Esophagus (tissue), 2 donors: Measurements from ENCODE around the gene SYCP2L. TPM values are rescaled to one million over a fixed set of nuclear protein-coding genes. Genes with fewer than 3 reads are reported as not detected.

Experiments
- H3K27ac ChIP-seq, 2 donors: one replicate each; pipeline ENCODE4 v1.5.1; 2013; ENCODE audit warnings: low read depth in 2 of 2, mild to moderate bottlenecking in 2 of 2, inconsistent platforms in 1 of 2, low read length in 1 of 2, moderate library complexity in 1 of 2
- H3K27me3 ChIP-seq, 2 donors: one replicate each; pipeline ENCODE4 v1.6.1; 2013; ENCODE audit warnings: low read length in 2 of 2, control low read depth in 1 of 2, mild to moderate bottlenecking in 1 of 2; ENCODE audit not compliant: insufficient read depth in 2 of 2, control insufficient read depth in 1 of 2
- H3K36me3 ChIP-seq, 2 donors: one replicate each; pipeline ENCODE4 v1.6.1; 2013; ENCODE audit warnings: low read length in 1 of 2; ENCODE audit not compliant: control insufficient read depth in 2 of 2, insufficient read depth in 2 of 2
- H3K4me1 ChIP-seq, 2 donors: one replicate each; pipeline ENCODE4 v1.6.1; 2013; ENCODE audit warnings: low read length in 1 of 2; ENCODE audit not compliant: control insufficient read depth in 2 of 2, insufficient read depth in 2 of 2
- H3K4me3 ChIP-seq, 2 donors: one replicate each; pipeline ENCODE4 v1.5.1; 2013; ENCODE audit warnings: low read length in 2 of 2, mild to moderate bottlenecking in 2 of 2, low read depth in 1 of 2, moderate library complexity in 1 of 2
- H3K9me3 ChIP-seq, 2 donors: one replicate each; pipeline ENCODE4 v1.6.1; 2013; ENCODE audit warnings: mild to moderate bottlenecking in 2 of 2, low read depth in 1 of 2, low read length in 1 of 2, moderate library complexity in 1 of 2; ENCODE audit not compliant: control insufficient read depth in 2 of 2, insufficient read depth in 1 of 2
- WGBS, 2 donors: extraction: QIAGEN DNeasy Blood & Tissue Kit; methylation state at CpG; one replicate each; pipeline ENCODE4 v1.1.7; 2013; 5-methylcytosine and 5-hydroxymethylcytosine counted together
- polyA plus RNA-seq, 2 donors: library from polyadenylated mRNA; stranded (reverse); fragments of 200-250 nt; gene quantifications; one replicate each; pipeline ENCODE4 v1.2.3, GENCODE V29; 2013
- donor health status: healthy with polysubstance abuse.
- donor health status: Bipolar disorder and iron deficiency.

Gene SYCP2L
- polyA plus RNA-seq, 2 donors, result 0.13 to 0.63 TPM

GRCh38 chr6:10962673-10963072 is 75.8 kb downstream of the SYCP2L start:
- H3K4me1 ChIP-seq, result no peaks in the 10 kb centered on the region
- no peaks in the 10 kb centered on the region for H3K36me3 ChIP-seq
- H3K4me3 ChIP-seq, result no peak overlapping the region
- WGBS, 2 donors, result 19 to 36% methylated on average over 1 of the region's 1 CpG
- H3K27me3 ChIP-seq, result peaks cover 0 to 3% of the 10 kb centered on the region in 2 donors
- H3K9me3 ChIP-seq, result peaks cover 0 to 2% of the 10 kb centered on the region in 2 donors
- no peak overlapping the region for H3K27ac ChIP-seq

GRCh38 chr6:10963113-10963512 is 76.3 kb downstream of the SYCP2L start:
- H3K9me3 ChIP-seq, result peaks cover 0 to 2% of the 10 kb centered on the region in 2 donors
- no peak overlapping the region for H3K27ac ChIP-seq
- no peak overlapping the region for H3K4me3 ChIP-seq
- H3K4me1 ChIP-seq, result no peaks in the 10 kb centered on the region
- H3K36me3 ChIP-seq, result no peaks in the 10 kb centered on the region
- H3K27me3 ChIP-seq, result peaks cover 0 to 3% of the 10 kb centered on the region in 2 donors
- WGBS, 2 donors, result 63 to 70% methylated on average over 2 of the region's 2 CpGs

GRCh38 chr6:10964684-10965083 is 77.8 kb downstream of the SYCP2L start:
- H3K36me3 ChIP-seq, result no peaks in the 10 kb centered on the region
- no peak overlapping the region for H3K27ac ChIP-seq
- peaks cover 0 to 3% of the 10 kb centered on the region in 2 donors for H3K27me3 ChIP-seq
- WGBS, 2 donors, result 71 to 73% methylated on average over 1 of the region's 1 CpG
- no peaks in the 10 kb centered on the region for H3K9me3 ChIP-seq
- no peak overlapping the region for H3K4me3 ChIP-seq
- H3K4me1 ChIP-seq, result no peaks in the 10 kb centered on the region

GRCh38 chr6:10968776-10969175 is 81.9 kb downstream of the SYCP2L start:
- Histone ChIP-seq H3K27ac (no peak overlapping the region), H3K27me3 (no peaks in the 10 kb centered on the region), H3K4me1 (no peaks in the 10 kb centered on the region), H3K36me3 (no peaks in the 10 kb centered on the region), H3K9me3 (no peaks in the 10 kb centered on the region), H3K4me3 (no peak overlapping the region)
- 71 to 77% methylated on average over 2 of the region's 2 CpGs for WGBS, 2 donors

GRCh38 chr6:10970731-10971130 is 83.9 kb downstream of the SYCP2L start:
- Histone ChIP-seq H3K36me3 (no peaks in the 10 kb centered on the region), H3K9me3 (no peaks in the 10 kb centered on the region), H3K4me1 (no peaks in the 10 kb centered on the region), H3K27ac (no peak overlapping the region), H3K27me3 (no peaks in the 10 kb centered on the region), H3K4me3 (no peak overlapping the region)
- 59 to 82% methylated on average over 3 of the region's 3 CpGs for WGBS, 2 donors

GRCh38 chr6:10972196-10972595 is 85.3 kb downstream of the SYCP2L start:
- H3K4me3 ChIP-seq, result no peak overlapping the region
- no peaks in the 10 kb centered on the region for H3K36me3 ChIP-seq
- H3K27me3 ChIP-seq, result no peaks in the 10 kb centered on the region
- no peaks in the 10 kb centered on the region for H3K9me3 ChIP-seq
- WGBS, 2 donors, result 87 to 89% methylated on average over 3 of the region's 3 CpGs
- H3K4me1 ChIP-seq, result no peaks in the 10 kb centered on the region
- no peak overlapping the region for H3K27ac ChIP-seq

- Histone ChIP-seq H3K4me1 (no peaks in the 10 kb centered on the region), H3K36me3 (no peaks in the 10 kb centered on the region), H3K9me3 (no peaks in the 10 kb centered on the region), H3K4me3 (no peak overlapping the region), H3K27me3 (no peaks in the 10 kb centered on the region), H3K27ac (no peak overlapping the region)
- 54 to 78% methylated on average over 6 of the region's 6 CpGs for WGBS, 2 donors
Observed at GRCh38 chr6:10976571-10976970, 89.7 kb downstream of the SYCP2L start.

- H3K9me3 ChIP-seq, result no peaks in the 10 kb centered on the region
Observed at GRCh38 chr6:10977231-10977968, 90.5 kb downstream of the SYCP2L start.

GRCh38 chr6:10979603-10980002 is 92.8 kb downstream of the SYCP2L start:
- Histone ChIP-seq H3K4me1 (no peaks in the 10 kb centered on the region), H3K27ac (no peak overlapping the region), H3K27me3 (no peaks in the 10 kb centered on the region), H3K4me3 (no peak overlapping the region), H3K9me3 (no peaks in the 10 kb centered on the region), H3K36me3 (no peaks in the 10 kb centered on the region)
- 38 to 58% methylated on average over 1 of the region's 1 CpG for WGBS, 2 donors

More at GRCh38 chr6:10977231-10977968, 90.5 kb downstream of the SYCP2L start:
- H3K36me3 ChIP-seq, result no peaks in the 10 kb centered on the region
- H3K27ac ChIP-seq, result no peak overlapping the region
- no peaks in the 10 kb centered on the region for H3K4me1 ChIP-seq
- H3K27me3 ChIP-seq, result no peaks in the 10 kb centered on the region
- H3K4me3 ChIP-seq, result no peak overlapping the region
- 87 to 93% methylated on average over 5 of the region's 5 CpGs for WGBS, 2 donors

GRCh38 chr6:10981409-10981808 is 94.6 kb downstream of the SYCP2L start:
- H3K9me3 ChIP-seq, result no peaks in the 10 kb centered on the region
- no peaks in the 10 kb centered on the region for H3K36me3 ChIP-seq
- H3K4me1 ChIP-seq, result no peaks in the 10 kb centered on the region
- H3K27me3 ChIP-seq, result no peaks in the 10 kb centered on the region
- 81 to 87% methylated on average over 1 of the region's 1 CpG for WGBS, 2 donors
- no peak overlapping the region for H3K4me3 ChIP-seq
- no peak overlapping the region for H3K27ac ChIP-seq
